GM20000 (cell line): Measurements from ENCODE around the gene ID1.
"Not testable (repeated sequence)": the region's sequence is repeated elsewhere in the genome, so short reads cannot be mapped to it uniquely, and the experiment has no call there.

Experiments used
- DNase-seq: peaks from one replicate; pipeline ENCODE4 v3.0.0; 2012; ENCODE audit warnings: low spot score
- TF ChIP-seq, protein P1 (sequence below): IDR thresholded peaks from 2 replicates; pipeline ENCODE4 v1.5.1; 2012; ENCODE audit warnings: mild to moderate bottlenecking, control low read depth; ENCODE audit errors: extremely low read depth, missing control alignments

The ID1 gene

DNA sequence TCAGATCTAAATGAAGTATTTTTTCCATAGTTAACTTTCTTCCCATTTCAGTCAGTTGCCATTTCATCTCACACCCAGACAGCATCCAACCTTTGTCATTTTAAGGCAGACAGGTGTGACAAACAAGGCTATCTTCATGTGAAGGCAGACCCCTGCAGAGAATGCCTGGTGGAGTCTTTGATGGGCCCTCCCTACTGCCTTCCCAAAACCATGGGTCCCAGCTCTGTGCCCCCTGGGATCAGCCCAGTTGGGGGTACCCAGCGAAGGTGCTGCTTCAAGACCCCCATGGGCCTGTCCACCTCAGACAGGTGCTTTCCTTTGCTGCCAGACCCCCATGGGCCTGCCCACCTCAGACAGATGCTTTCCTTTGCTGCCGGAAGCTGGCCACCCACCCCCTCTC lies 28.3 kb upstream of the ID1 start:
- TF ChIP-seq, protein P1, sequence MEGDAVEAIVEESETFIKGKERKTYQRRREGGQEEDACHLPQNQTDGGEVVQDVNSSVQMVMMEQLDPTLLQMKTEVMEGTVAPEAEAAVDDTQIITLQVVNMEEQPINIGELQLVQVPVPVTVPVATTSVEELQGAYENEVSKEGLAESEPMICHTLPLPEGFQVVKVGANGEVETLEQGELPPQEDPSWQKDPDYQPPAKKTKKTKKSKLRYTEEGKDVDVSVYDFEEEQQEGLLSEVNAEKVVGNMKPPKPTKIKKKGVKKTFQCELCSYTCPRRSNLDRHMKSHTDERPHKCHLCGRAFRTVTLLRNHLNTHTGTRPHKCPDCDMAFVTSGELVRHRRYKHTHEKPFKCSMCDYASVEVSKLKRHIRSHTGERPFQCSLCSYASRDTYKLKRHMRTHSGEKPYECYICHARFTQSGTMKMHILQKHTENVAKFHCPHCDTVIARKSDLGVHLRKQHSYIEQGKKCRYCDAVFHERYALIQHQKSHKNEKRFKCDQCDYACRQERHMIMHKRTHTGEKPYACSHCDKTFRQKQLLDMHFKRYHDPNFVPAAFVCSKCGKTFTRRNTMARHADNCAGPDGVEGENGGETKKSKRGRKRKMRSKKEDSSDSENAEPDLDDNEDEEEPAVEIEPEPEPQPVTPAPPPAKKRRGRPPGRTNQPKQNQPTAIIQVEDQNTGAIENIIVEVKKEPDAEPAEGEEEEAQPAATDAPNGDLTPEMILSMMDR = no peak
- no peak for DNase-seq

DNA sequence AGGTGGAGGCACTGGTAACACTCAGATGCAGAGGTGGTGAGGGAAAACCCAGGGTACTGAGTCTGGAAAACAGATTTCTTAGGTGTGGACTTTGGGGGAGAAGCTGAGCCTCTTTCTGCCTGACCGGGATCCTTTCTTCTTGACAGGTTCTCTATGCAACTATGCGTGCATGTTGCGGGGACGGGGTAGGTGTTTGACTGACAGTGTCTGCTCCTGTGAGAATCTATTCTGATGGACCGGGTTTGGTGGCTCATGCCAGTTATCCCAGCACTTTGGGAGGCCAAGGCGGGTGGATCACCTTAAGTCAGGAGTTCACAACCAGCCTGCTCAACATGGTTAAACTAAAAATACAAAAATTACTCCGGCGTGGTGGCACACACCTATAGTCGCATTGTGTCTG lies 27.9 kb upstream of the ID1 start:
- no peak for DNase-seq
- TF ChIP-seq, protein P1 = no peak

DNA sequence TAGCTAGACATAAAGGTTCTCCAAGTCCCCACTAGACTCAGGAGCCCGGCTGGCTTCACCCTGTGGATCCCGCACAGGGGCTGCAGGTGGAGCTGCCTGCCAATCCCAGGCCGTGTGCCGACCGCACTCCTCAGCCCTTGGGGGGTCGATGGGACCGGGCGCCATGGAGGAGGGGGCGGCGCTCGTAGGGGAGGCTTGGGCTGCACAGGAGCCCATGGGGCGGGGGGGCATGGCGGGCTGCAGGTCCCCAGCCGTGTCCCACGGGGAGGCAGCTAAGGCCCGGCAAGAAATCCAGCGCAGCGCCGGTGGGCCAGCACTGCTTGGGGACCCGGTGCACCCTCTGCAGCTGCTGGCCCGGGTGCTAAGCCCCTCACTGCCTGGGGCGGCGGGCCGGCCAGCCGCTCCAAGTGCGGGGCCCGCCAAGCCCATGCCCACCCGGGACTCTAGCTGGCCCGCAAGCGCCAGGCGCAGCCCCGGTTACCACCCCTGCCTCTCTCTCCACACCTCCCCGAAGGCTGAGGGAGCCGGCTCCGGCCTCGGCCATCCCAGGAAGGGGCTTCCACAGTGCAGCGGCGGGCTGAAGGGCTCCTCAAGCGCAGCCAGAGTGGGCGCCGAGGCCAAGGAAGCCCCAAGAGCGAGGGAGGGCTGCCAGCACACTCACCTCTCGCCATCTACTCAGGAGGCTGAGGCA lies 26.5 kb upstream of the ID1 start:
- TF ChIP-seq, protein P1 = no peak
- no peak for DNase-seq

DNA sequence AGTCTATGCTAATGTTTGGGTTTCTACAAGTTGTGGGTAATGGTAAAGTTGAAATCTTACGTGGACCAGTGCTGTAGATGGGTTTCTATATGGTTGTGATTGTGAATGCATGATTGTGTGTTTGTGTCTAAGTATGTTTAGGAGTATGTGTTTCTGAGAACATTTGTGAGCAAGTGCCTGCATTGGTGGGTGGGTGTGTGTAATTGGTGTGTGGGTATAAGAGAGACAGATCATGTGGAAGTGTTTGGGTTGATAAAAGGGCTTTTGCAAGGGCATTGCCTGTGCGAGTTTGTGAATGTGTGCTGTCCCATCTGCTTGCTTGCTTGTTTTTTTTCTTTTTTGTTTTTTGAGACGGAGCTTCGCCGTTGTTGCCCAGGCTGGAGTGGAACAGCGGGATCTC lies 25.8 kb upstream of the ID1 start:
- TF ChIP-seq, protein P1 = no peak
- no peak for DNase-seq

DNA sequence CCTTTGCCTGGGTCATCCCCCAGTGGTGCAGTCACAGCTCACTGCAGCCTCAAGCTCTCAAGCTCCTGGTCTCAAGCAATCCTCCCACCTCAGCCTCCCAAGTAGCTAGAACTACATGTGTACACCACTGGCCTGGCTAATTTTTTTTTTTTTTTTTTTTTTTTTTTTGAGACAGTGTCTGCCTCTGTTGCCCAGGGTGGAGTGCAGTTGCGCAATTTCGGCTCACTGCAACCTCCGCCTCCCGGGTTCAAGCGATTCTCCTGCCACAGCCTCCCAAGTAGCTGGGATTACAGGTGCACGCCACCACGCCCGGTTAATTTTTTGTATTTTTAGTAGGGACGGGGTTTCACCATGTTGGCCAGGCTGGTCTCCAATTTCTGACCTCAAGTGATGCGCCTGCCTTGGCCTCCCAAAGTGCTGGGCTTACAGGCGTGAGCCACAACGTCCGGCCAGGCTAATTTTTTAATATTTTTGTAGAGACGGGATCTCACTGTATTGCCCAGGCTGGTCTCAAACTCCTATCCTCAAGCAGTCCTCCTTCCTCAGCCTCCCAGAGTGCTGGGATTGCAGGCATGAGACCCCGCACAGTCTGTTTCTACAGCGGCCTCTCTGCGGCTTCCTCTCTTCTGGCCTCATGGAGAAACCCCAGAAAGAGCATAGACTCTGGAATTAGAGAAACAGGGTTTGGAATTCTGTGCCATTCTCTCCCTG lies 25.0 kb upstream of the ID1 start:
- DNase-seq = not testable (repeated sequence)

DNA sequence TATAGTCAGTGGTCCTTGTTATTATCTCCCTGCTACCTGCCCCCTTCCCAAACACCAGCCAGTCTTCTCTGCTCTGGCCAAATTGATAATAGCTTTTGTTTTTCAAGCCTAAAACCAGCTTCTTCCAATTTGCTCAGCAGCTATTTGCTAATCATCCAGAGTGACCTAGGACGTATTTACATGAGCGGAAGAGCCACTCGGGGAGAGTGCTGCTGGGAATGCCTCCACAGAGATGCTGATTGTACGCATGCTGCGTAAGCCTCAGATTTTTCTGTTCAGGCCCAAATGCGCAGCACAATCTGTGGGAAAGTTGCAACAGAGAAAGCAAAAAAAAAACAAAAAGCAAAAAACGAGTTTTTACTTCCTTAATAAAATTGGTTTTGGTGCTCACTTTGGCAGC lies 24.4 kb upstream of the ID1 start:
- DNase-seq = no peak
- TF ChIP-seq, protein P1 = no peak

DNA sequence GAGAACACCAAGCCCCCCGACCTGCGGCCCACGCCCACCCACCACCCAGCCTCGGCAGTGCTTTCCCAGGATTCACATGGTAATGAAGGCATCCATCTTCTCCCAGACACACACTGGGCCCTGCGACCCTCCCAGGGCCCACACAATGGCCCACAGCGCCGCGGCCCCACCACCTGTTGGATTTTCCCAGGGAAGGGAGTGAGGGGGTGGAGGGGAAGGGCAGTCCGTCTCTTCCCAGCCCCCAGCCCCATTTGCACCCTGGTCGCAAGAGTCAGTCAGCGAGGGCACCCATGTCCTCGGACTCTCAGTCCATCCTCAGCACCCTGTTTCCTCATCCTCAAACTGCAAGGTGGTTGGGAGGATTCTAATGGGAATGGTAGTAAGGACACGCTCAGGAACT lies 23.7 kb upstream of the ID1 start:
- no peak for DNase-seq
- TF ChIP-seq, protein P1 = no peak
